HepG2 (cell line): ENCODE results near the gene ARHGAP20. TPM values are rescaled to one million over a fixed set of nuclear protein-coding genes. Genes with fewer than 3 reads are reported as not detected.

Experiments
- ATAC-seq: fragments of 200-7000 bp; cut with Tn5 transposase; 3 replicates; pipeline ENCODE4 v1.9.1; 2020; ENCODE audit warnings: mild to moderate bottlenecking, moderate library complexity
- BruUV-seq: library from RNA; stranded (reverse); fragments of 400-500 nt; replicated peaks from 2 replicates; lab custom pipeline; 2021; lab: Mats Ljungman, UMichigan
- CTCF ChIA-PET: fragments of 300-600 bp; formaldehyde crosslinking; extraction: SDS; loops from one replicate; lab custom pipeline; 2021; ENCODE audit warnings: low total read pairs, inconsistent platforms, low intra/inter-chr PET ratio; lab: Yijun Ruan, JAX
- POLR2A ChIA-PET: fragments of 350-600 bp; sonication (Branson Sonifier 250); formaldehyde crosslinking; loops from one replicate; lab custom pipeline; 2020; ENCODE audit warnings: antibody characterized with exemption, inconsistent platforms; lab: Yijun Ruan, JAX
- DNase-seq: peaks from one replicate; pipeline ENCODE4 v3.0.0-alpha.2; 2015; ENCODE audit warnings: low spot score
- FAIRE-seq: peaks from 3 replicates; lab custom pipeline; 2011; peaks lifted over from hg19 to GRCh38; lab: Jason Lieb, UNC
- H2AFZ ChIP-seq: one replicate; pipeline ENCODE4 v1.6.1; 2011; ENCODE audit warnings: low read length, inconsistent platforms
- H3K27ac ChIP-seq: fragments of 300-600 bp; 3 replicates; pipeline ENCODE4 v1.8.0; 2011; ENCODE audit warnings: mixed run types, mild to moderate bottlenecking, mixed read lengths, low read length, inconsistent platforms; ENCODE audit not compliant: insufficient read depth; ENCODE audit errors: extremely low read length
- H3K27me3 ChIP-seq, 2 experiments: fragments of 200-600 bp in 1 of 2; 2 replicates in 1 of 2; 3 replicates in 1 of 2; pipeline versions ENCODE4 v1.6.0 to v1.8.0; 2011; ENCODE audit warnings: low read length in 2 of 2, mild to moderate bottlenecking in 2 of 2, moderate library complexity in 2 of 2, inconsistent platforms in 1 of 2; ENCODE audit not compliant: insufficient read depth in 2 of 2, control insufficient read depth in 1 of 2
- H3K36me3 ChIP-seq, 2 experiments: fragments of 200-600 bp in 1 of 2; replicated peaks in 1 of 2; 2 replicates in 1 of 2; 3 replicates in 1 of 2; pipeline versions ENCODE4 v1.5.1 to v1.8.0; 2011; ENCODE audit warnings: low read length in 2 of 2, inconsistent platforms in 1 of 2; ENCODE audit not compliant: insufficient read depth in 2 of 2, control insufficient read depth in 1 of 2
- H3K4me1 ChIP-seq: 2 replicates; pipeline ENCODE4 v1.5.1; 2012; ENCODE audit warnings: low read length, inconsistent platforms; ENCODE audit not compliant: insufficient read depth
- H3K4me2 ChIP-seq: 2 replicates; pipeline ENCODE4 v1.6.0; 2011; ENCODE audit warnings: low read depth, low read length, inconsistent platforms
- H3K4me3 ChIP-seq, 3 experiments: fragments of 200-600 bp in 1 of 3; sonication (generic), shearing (Covaris generic) in 1 of 3; replicated peaks in 1 of 3; 2 replicates each; pipeline ENCODE4 v1.5.1; 2011 to 2016; ENCODE audit warnings: low read length in 3 of 3, inconsistent platforms in 2 of 3, low read depth in 2 of 3, mild to moderate bottlenecking in 2 of 3, control low read depth in 1 of 3, mixed read lengths in 1 of 3; ENCODE audit not compliant: insufficient read depth in 1 of 3
- H3K79me2 ChIP-seq: one replicate; pipeline ENCODE4 v1.6.1; 2011; ENCODE audit warnings: low read length, inconsistent platforms; ENCODE audit not compliant: insufficient read depth
- H3K9ac ChIP-seq: 2 replicates; pipeline ENCODE4 v1.6.0; 2011; ENCODE audit warnings: mild to moderate bottlenecking, low read depth, low read length, inconsistent platforms; ENCODE audit not compliant: insufficient read depth
- H3K9me3 ChIP-seq: 2 replicates; pipeline ENCODE4 v1.5.1; 2012; ENCODE audit warnings: mild to moderate bottlenecking, low read length
- H4K20me1 ChIP-seq: 2 replicates; pipeline ENCODE4 v1.6.0; 2011; ENCODE audit warnings: inconsistent platforms, mild to moderate bottlenecking, low read length, moderate library complexity; ENCODE audit not compliant: insufficient read depth
- AKAP8 ChIP-seq: sonication (generic); formaldehyde crosslinking; IDR thresholded peaks from 2 replicates; pipeline ENCODE4 v1.5.1; 2020; ENCODE audit warnings: mild to moderate bottlenecking, missing genetic modification reagents
- E2F1 ChIP-seq: sonication (generic); formaldehyde crosslinking; IDR thresholded peaks from 2 replicates; pipeline ENCODE4 v1.5.0; 2020; ENCODE audit warnings: missing genetic modification reagents
- GLMP ChIP-seq: sonication (generic); formaldehyde crosslinking; IDR thresholded peaks from 2 replicates; pipeline ENCODE4 v1.9.0; 2021; ENCODE audit warnings: missing genetic modification reagents, mild to moderate bottlenecking, borderline replicate concordance
- KLF6 ChIP-seq: IDR thresholded peaks from 2 replicates; pipeline ENCODE4 v1.8.0; 2016; ENCODE audit warnings: missing biosample characterization, missing genetic modification reagents
- MIER2 ChIP-seq: IDR thresholded peaks from 2 replicates; pipeline ENCODE4 v1.6.1; 2016; ENCODE audit warnings: missing biosample characterization, missing genetic modification reagents
- PCBP1 ChIP-seq: fragments of 200-400 bp; formaldehyde crosslinking; IDR thresholded peaks from 2 replicates; pipeline ENCODE4 v1.6.1; 2017; ENCODE audit warnings: mild to moderate bottlenecking, low read depth, low read length, borderline replicate concordance
- RXRB ChIP-seq: IDR thresholded peaks from 2 replicates; pipeline ENCODE4 v1.6.1; 2016; ENCODE audit warnings: borderline replicate concordance, missing genetic modification reagents, missing compliant biosample characterization
- SIX4 ChIP-seq: sonication (generic); formaldehyde crosslinking; IDR thresholded peaks from 2 replicates; pipeline ENCODE4 v1.4.0; 2020; ENCODE audit warnings: missing genetic modification reagents
- SKIL ChIP-seq: sonication (generic); formaldehyde crosslinking; IDR thresholded peaks from 2 replicates; pipeline ENCODE4 v1.8.0; 2022; ENCODE audit warnings: missing genetic modification reagents, mild to moderate bottlenecking, moderate library complexity, borderline replicate concordance
- SP1 ChIP-seq, 2 experiments: fragments of 450-650 bp in 1 of 2; sonication (generic) in 1 of 2; formaldehyde crosslinking in 1 of 2; IDR thresholded peaks; 2 replicates each; pipeline versions ENCODE4 v1.4.0 to v1.6.1; 2016 to 2020; ENCODE audit warnings: missing genetic modification reagents in 1 of 2
- TIGD3 ChIP-seq: sonication (generic); formaldehyde crosslinking; IDR thresholded peaks from 2 replicates; pipeline ENCODE4 v1.5.1; 2020; ENCODE audit warnings: mild to moderate bottlenecking, missing genetic modification reagents, borderline replicate concordance
- ZNF33A ChIP-seq: sonication (generic); formaldehyde crosslinking; IDR thresholded peaks from 2 replicates; pipeline ENCODE4 v1.5.1; 2020; ENCODE audit warnings: missing genetic modification reagents, mild to moderate bottlenecking, moderate library complexity, borderline replicate concordance
- ZNF773 ChIP-seq: sonication (generic); formaldehyde crosslinking; IDR thresholded peaks from 2 replicates; pipeline ENCODE4 v1.4.0; 2020; ENCODE audit warnings: missing genetic modification reagents, borderline replicate concordance
- ZNF879 ChIP-seq: sonication (generic); formaldehyde crosslinking; IDR thresholded peaks from 2 replicates; pipeline ENCODE4 v1.8.1; 2023; ENCODE audit warnings: missing genetic modification reagents
- WGBS: methylation state at CpG from one replicate; pipeline ENCODE4 v1.1.6; 2017; ENCODE audit warnings: low lambda C conversion rate; 5-methylcytosine and 5-hydroxymethylcytosine counted together
- in situ Hi-C: cut with HindIII; loops from 2 replicates; pipeline ENCODE4 v1.10.0; 2017; ENCODE audit warnings: low pct_unique_long_range_greater_than_20kb; ENCODE audit not compliant: extremely low pct_ligation_motif_present
- intact Hi-C: fragments of 100-400 bp; cut with micrococcal nuclease; formaldehyde crosslinking; loops from one replicate; pipeline ENCODE4 v1.10.0; 2022; ENCODE audit not compliant: unreplicated experiment
- polyA plus RNA-seq, 8 experiments: library from polyadenylated mRNA; depleted of rRNA in 3 of 8; stranded (reverse) in 7 of 8; unstranded in 1 of 8; fragments of >200 nt; fragmentation: Illumina TruSeq in 4 of 8; extraction: Trizol in 4 of 8; gene quantifications; 2 replicates each; pipeline versions ENCODE4 v1.2.1 to v1.2.3, GENCODE V29; 2011 to 2016; ENCODE audit warnings: low read depth in 4 of 8, missing spikeins in 1 of 8, mixed read lengths in 1 of 8; ENCODE audit not compliant: insufficient read depth in 1 of 8
- total RNA-seq, 5 experiments: library from RNA; depleted of rRNA; stranded (reverse); fragments of >200 nt; fragmentation: Illumina TruSeq; extraction: Trizol; gene quantifications; 2 replicates each; pipeline ENCODE4 v1.2.3, GENCODE V29; 2016; ENCODE audit warnings: low read depth in 1 of 5

Gene ARHGAP20
- total and polyA plus RNA-seq, 2 of the 13 experiments (the other 11 are each of a cell fraction or from before 2014, with no cell fraction given): not detected

DNA sequence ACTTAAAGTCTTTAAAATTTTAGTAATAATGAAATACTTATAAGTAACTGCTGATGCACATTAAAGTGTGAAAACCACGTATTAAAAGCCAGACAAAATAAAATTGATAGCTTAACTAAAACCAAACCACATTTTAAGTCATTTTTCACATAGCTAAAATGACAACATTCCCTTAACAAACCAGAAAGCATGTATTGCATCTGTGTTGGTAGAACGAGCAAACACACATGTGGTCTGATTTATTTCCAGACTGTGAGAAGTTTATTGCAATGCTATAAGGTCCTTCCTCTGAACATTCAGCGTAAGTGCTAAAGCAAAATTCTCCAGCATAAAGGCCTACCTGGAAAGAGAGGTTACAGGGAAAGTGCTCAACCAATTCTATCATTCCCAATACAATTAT lies 57.8 kb downstream of the ARHGAP20 start:
- CTCF ChIA-PET: no interaction called here
- H3K27me3 ChIP-seq: no peaks in the 10 kb centered on the region; a peak in 2 of 5 replicates
- no peaks in the 10 kb centered on the region for H4K20me1 ChIP-seq
- no TSS peak for BruUV-seq
- H3K9me3 ChIP-seq: no peaks in the 10 kb centered on the region
- H3K9ac ChIP-seq: no peak overlapping the region
- no peaks in the 10 kb centered on the region for H3K4me1 ChIP-seq
- no peak overlapping the region for H3K4me2 ChIP-seq
- no peak for FAIRE-seq
- 2% methylated on average over 3 of the region's 3 CpGs for WGBS
- intact Hi-C loops (no loop called here), in situ Hi-C loops (no loop called here)
- no peak overlapping the region for H3K27ac ChIP-seq
- H3K4me3 ChIP-seq: no peak overlapping the region
- POLR2A ChIA-PET: no interaction called here
- TF ChIP-seq ZNF879 (CRISPR knock-in tag) (no peak), AKAP8 (CRISPR knock-in tag) (no peak), ZNF773 (CRISPR knock-in tag) (no peak), TIGD3 (CRISPR knock-in tag) (no peak), GLMP (no peak), MIER2 (CRISPR knock-in tag) (no peak)
- no peak overlapping the region for H2AFZ ChIP-seq
- ATAC-seq: no peak
- no peaks in the 10 kb centered on the region for H3K79me2 ChIP-seq
- no peaks in the 10 kb centered on the region for H3K36me3 ChIP-seq
- DNase-seq: no peak

DNA sequence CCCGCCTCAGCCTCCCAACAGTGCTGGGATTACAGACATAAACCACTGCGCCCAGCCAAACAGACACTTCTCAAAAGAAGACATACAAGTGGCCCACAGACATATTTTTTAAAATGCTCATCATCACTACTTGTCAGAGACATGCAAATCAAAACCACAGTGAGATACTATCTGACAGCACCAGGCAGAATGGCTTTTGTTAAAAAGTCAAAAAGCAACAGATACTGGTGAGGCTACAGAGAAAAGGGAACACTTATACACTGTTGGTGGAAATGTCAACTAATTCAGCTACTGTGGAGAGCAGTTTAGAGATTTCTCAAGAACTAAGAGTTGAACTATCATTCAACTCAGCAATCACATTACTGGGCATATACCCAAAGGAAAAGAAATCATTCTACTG lies 67.0 kb downstream of the ARHGAP20 start:
- BruUV-seq: no TSS peak
- in situ Hi-C loops: no loop called here
- Histone ChIP-seq H3K4me3 (no peak overlapping the region), H3K27me3 (no peaks in the 10 kb centered on the region), H3K4me1 (no peaks in the 10 kb centered on the region), H3K36me3 (no peaks in the 10 kb centered on the region), H3K4me2 (no peak overlapping the region), H3K79me2 (no peaks in the 10 kb centered on the region), H3K9ac (no peak overlapping the region), H3K27ac (no peak overlapping the region), H3K9me3 (no peaks in the 10 kb centered on the region), H2AFZ (no peak overlapping the region), H4K20me1 (no peaks in the 10 kb centered on the region)
- WGBS: 15% methylated on average over 2 of the region's 2 CpGs
- CTCF ChIA-PET: no interaction called here
- FAIRE-seq (no peak), DNase-seq (no peak), ATAC-seq (no peak)
- intact Hi-C loops: no loop called here
- POLR2A ChIA-PET: no interaction called here
- TF ChIP-seq ZNF33A (CRISPR knock-in tag): no peak
- no peak for TF ChIP-seq SP1 (IDR thresholded peaks at IDR 0.05)
- no peak for TF ChIP-seq SP1 (CRISPR knock-in tag; IDR thresholded peaks at IDR 0.05)
- TF ChIP-seq AKAP8 (CRISPR knock-in tag): no peak
- TF ChIP-seq SKIL (CRISPR knock-in tag): no peak
- no peak for TF ChIP-seq SIX4 (CRISPR knock-in tag)
- TF ChIP-seq E2F1: no peak
- no peak for TF ChIP-seq KLF6 (CRISPR knock-in tag)
- no peak for TF ChIP-seq PCBP1
- TF ChIP-seq RXRB (CRISPR knock-in tag): no peak
